T-cell (primary cell): ENCODE measurements around the gene NAB2. TPM values are rescaled to one million over a fixed set of nuclear protein-coding genes. Genes with fewer than 3 reads are reported as not detected.

Experiments used
- ATAC-seq, 4 experiments: fragments of 200-7000 bp in 3 of 4; fragments of 150-1000 bp in 1 of 4; cut with Tn5 transposase; replicated peaks in 1 of 4; 1 replicate in 3 of 4; 2 replicates in 1 of 4; pipeline ENCODE4 v1.10.0; 2021; ENCODE audit warnings: moderate library complexity in 3 of 4, mild to moderate bottlenecking in 2 of 4, moderate number of reproducible peaks in 1 of 4
- CTCF ChIA-PET, 2 donors: fragments of 300-600 bp; sonication (Branson Sonifier 250); formaldehyde crosslinking; loops; one replicate each; lab custom pipeline; 2022; ENCODE audit warnings: antibody characterized with exemption in 2 of 2; lab: Charles Lee
- POLR2A ChIA-PET, 2 donors: fragments of 300-600 bp; sonication (Branson Sonifier 250); formaldehyde crosslinking; loops; one replicate each; lab custom pipeline; 2022; ENCODE audit warnings: antibody characterized with exemption in 2 of 2; lab: Charles Lee
- DNase-seq, 35 experiments: peaks; one replicate each; pipeline versions ENCODE4 v3.0.0 to v3.0.0-alpha.2; 2013 to 2023
- H3K27ac ChIP-seq: one replicate; pipeline ENCODE4 v1.5.1; 2013; ENCODE audit warnings: low read length
- H3K27me3 ChIP-seq, 2 experiments: replicated peaks in 1 of 2; 1 replicate in 1 of 2; 2 replicates in 1 of 2; pipeline versions ENCODE4 v1.6.1 to v1.7.0; 2013; ENCODE audit warnings: low read length in 1 of 2, mixed read lengths in 1 of 2; ENCODE audit not compliant: control insufficient read depth in 2 of 2, insufficient read depth in 2 of 2; ENCODE audit errors: extremely low read depth in 1 of 2
- H3K36me3 ChIP-seq, 2 donors: 1 replicate in 1 of 2; 2 replicates in 1 of 2; pipeline versions ENCODE4 v1.6.1 to v1.7.0; 2013; ENCODE audit warnings: low read length in 1 of 2; ENCODE audit not compliant: control insufficient read depth in 2 of 2, insufficient read depth in 1 of 2; ENCODE audit errors: extremely low read depth in 1 of 2
- H3K4me1 ChIP-seq, 2 experiments: 1 replicate in 1 of 2; 2 replicates in 1 of 2; pipeline versions ENCODE4 v1.6.1 to v1.7.0; 2013; ENCODE audit warnings: low read length in 2 of 2, mixed read lengths in 1 of 2; ENCODE audit not compliant: insufficient read depth in 2 of 2, control insufficient read depth in 1 of 2; ENCODE audit errors: extremely low read depth in 1 of 2
- H3K4me3 ChIP-seq, 2 donors: 1 replicate in 1 of 2; 2 replicates in 1 of 2; pipeline versions ENCODE4 v1.5.1 to v1.7.0; 2013; ENCODE audit warnings: mild to moderate bottlenecking in 2 of 2, low read length in 1 of 2, moderate library complexity in 1 of 2; ENCODE audit not compliant: control insufficient read depth in 1 of 2; ENCODE audit errors: extremely low read depth in 1 of 2
- H3K9me3 ChIP-seq: 2 replicates; pipeline ENCODE4 v1.7.0; 2013
- H3K27ac Mint-ChIP-seq, 2 donors: one replicate each; pipeline ENCODE4 v1.8.0; 2020 to 2021; ENCODE audit warnings: mild to moderate bottlenecking in 2 of 2, mixed read lengths in 2 of 2
- H3K27me3 Mint-ChIP-seq, 2 donors: one replicate each; pipeline ENCODE4 v1.8.0; 2021 to 2022; ENCODE audit warnings: mixed read lengths in 2 of 2
- H3K36me3 Mint-ChIP-seq: one replicate; pipeline ENCODE4 v1.8.0; 2021; ENCODE audit warnings: mixed read lengths
- H3K4me1 Mint-ChIP-seq, 3 donors: one replicate each; pipeline ENCODE4 v1.8.0; 2020 to 2022; ENCODE audit warnings: mixed read lengths in 3 of 3, mild to moderate bottlenecking in 1 of 3
- H3K4me3 Mint-ChIP-seq, 3 donors: one replicate each; pipeline ENCODE4 v1.8.0; 2020 to 2022; ENCODE audit warnings: mild to moderate bottlenecking in 3 of 3, mixed read lengths in 3 of 3, moderate library complexity in 3 of 3
- H3K9me3 Mint-ChIP-seq, 3 donors: one replicate each; pipeline ENCODE4 v1.8.0; 2020 to 2022; ENCODE audit warnings: mixed read lengths in 3 of 3
- WGBS: methylation state at CpG from one replicate; pipeline ENCODE4 v1.1.5; 2013; ENCODE audit warnings: missing lambda C conversion rate; ENCODE audit not compliant: insufficient coverage; 5-methylcytosine and 5-hydroxymethylcytosine counted together
- total RNA-seq, 35 experiments: library from RNA in 6 of 35; stranded (reverse) in 6 of 35; fragments of 120-200 nt in 1 of 35; gene quantifications; one replicate each; pipeline versions ENCODE4 v1.2.1 to v1.2.4 and lab custom pipeline; 2013 to 2026

Gene NAB2
- total RNA-seq, 5 donors from 2014 or later (not counting 1 experiment from before 2014, with no cell fraction given) = 4.2 to 21.6 (median 16.9) TPM

DNA sequence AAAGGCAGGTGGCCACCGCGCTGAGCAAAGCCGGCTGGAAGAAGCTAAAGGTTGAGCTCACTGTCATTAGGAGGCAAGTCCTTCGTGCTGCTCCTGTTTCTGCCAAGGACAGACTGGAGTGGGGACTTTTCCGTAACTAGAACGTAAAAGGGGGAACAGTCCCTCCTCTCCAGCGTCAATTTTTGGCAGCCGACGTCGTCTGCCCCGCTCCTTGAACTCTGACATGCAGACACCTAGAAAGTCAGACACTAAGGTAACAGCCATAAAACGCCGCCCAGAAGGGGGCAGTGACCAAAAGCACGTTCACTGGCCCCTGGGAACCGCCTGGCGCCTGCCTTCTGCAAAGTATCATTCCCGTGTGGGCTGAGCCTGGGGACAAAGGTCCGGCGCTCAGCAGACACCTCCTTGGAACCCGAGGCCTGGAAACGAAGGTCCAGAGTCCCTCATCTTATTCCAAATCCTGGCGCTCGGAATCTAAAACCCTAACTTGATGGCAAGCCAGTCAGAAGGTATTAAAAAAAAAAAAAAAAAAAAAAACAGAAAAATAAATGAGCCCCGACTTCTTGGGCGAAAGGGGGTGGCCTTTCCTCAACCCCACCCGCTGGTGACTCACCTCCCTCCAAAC lies 38.3 kb downstream of the NAB2 start:
- ChIA-PET CTCF (interaction anchor here (0.7 to 1.6 kb wide), 6 partner anchors 15 to 116 kb away, joined by 3 to 11 read pairs (median 5); partner anchors contain the start of gene STAT6 (in 1 of the 2)), POLR2A (interaction anchor here in 1 of 2 donors (0.6 kb wide), 1 partner anchor 12 kb away, joined by 6 read pairs; no protein-coding TSS in a partner anchor)
- peaks cover 0 to 3% of the 10 kb centered on the region in 2 donors for H3K27me3 Mint-ChIP-seq
- peak overlapping the region; percentile 85 to 89 (median 88) for H3K4me3 Mint-ChIP-seq
- H3K27ac Mint-ChIP-seq = peak overlapping the region in 1 of 2 donors; percentile 11
- Histone ChIP-seq H3K36me3 (no peaks in the 10 kb centered on the region), H3K4me1 (peaks cover 3 to 23% of the 10 kb centered on the region in 2 experiments), H3K27me3 (peaks cover 2 to 22% of the 10 kb centered on the region in 2 experiments), H3K4me3 (peak overlapping the region; percentile 91 to 93), H3K9me3 (no peaks in the 10 kb centered on the region), H3K27ac (no peak overlapping the region)
- no peaks in the 10 kb centered on the region for H3K36me3 Mint-ChIP-seq
- ATAC-seq = peak in 1 of 4 experiments; percentile 35
- H3K4me1 Mint-ChIP-seq = peaks cover 8 to 18% (median 15%) of the 10 kb centered on the region in 3 donors
- no peaks in the 10 kb centered on the region for H3K9me3 Mint-ChIP-seq
- WGBS = 21% methylated on average over 18 of the region's 26 CpGs
- peak in 27 of 35 experiments; percentile 12 to 72 (median 36) for DNase-seq

DNA sequence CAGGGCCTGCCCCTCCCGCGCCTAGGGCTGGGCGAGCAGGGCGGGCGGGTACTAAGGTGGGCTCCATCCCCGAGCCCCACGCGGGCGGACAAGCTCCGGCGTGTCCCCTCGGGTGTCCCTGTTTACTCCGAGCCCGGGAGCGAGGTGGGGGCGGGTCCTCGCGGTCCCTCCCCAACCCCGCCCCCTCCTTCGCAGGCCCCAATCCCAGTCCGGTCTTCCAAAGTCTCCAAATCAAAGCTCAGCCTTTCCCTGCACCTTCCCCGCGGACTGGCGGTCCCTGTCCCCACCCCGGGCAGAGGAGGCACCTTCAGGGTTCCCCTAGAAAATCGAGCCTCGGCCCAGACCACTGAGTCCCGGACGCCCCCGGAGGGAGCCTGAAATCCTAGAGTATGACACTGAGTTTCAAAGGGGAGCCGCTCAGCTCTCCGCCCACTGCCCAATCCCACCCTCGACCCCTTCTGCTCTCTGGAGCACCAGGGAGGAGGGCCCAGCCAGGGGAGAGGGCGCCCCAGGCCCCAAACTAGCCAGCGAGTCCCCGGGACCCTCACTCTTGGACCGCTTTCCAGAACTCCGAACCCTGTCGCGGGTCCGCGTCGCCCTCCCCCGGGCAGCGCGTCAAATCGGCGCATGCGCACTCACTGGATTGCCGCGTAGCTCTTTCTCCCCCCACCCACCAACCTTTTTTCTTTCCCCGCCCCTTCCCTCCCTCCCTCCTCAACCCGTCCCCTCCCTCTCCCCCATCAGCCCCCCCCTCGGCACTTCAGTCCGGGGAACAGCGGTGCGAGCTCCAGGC lies 39.0 kb downstream of the NAB2 start, which contains the start of gene LRP1:
Gene LRP1 (plus strand): TSS at position 758 of the 793 bp plus-strand sequence. CDS start 482 bp downstream, outside the sequence.
- peak within 1 kb of the TSS; percentile 91 to 93 for H3K4me3 ChIP-seq
- peaks cover 3 to 23% of the 10 kb centered on the region in 2 experiments for H3K4me1 ChIP-seq
- peaks cover 2 to 23% of the 10 kb centered on the region in 2 experiments for H3K27me3 ChIP-seq
- no peaks in the 10 kb centered on the region for H3K36me3 ChIP-seq
- WGBS = 1% methylated on average over 32 of the region's 57 CpGs
- H3K27ac Mint-ChIP-seq = peak within 1 kb of the TSS; percentile 19 to 73
- H3K27ac ChIP-seq = peak within 1 kb of the TSS; percentile 43
- peak within 1 kb of the TSS; percentile 85 to 89 (median 88) for H3K4me3 Mint-ChIP-seq
- peaks cover 0 to 3% of the 10 kb centered on the region in 2 donors for H3K27me3 Mint-ChIP-seq
- ChIA-PET POLR2A (interaction anchor here (0.6 to 0.8 kb wide), 5 partner anchors 16 to 1417 kb away, joined by 3 to 7 read pairs (median 4); partner anchors contain the start of gene STAT6 (in 1 of the 2)), CTCF (interaction anchor here (0.5 to 1.9 kb wide), 14 partner anchors 15 to 860 kb away, joined by 3 to 11 read pairs (median 4); partner anchors contain the start of genes NEMP1 (in 1 of the 2) and STAT6 (in 1 of the 2))
- peak; percentile 46 to 89 (median 71) for DNase-seq
- no peaks in the 10 kb centered on the region for H3K9me3 Mint-ChIP-seq
- peak; percentile 67 to 72 (median 72) for ATAC-seq
- no peaks in the 10 kb centered on the region for H3K9me3 ChIP-seq
- peaks cover 8 to 18% (median 15%) of the 10 kb centered on the region in 3 donors for H3K4me1 Mint-ChIP-seq
- no peaks in the 10 kb centered on the region for H3K36me3 Mint-ChIP-seq

DNA sequence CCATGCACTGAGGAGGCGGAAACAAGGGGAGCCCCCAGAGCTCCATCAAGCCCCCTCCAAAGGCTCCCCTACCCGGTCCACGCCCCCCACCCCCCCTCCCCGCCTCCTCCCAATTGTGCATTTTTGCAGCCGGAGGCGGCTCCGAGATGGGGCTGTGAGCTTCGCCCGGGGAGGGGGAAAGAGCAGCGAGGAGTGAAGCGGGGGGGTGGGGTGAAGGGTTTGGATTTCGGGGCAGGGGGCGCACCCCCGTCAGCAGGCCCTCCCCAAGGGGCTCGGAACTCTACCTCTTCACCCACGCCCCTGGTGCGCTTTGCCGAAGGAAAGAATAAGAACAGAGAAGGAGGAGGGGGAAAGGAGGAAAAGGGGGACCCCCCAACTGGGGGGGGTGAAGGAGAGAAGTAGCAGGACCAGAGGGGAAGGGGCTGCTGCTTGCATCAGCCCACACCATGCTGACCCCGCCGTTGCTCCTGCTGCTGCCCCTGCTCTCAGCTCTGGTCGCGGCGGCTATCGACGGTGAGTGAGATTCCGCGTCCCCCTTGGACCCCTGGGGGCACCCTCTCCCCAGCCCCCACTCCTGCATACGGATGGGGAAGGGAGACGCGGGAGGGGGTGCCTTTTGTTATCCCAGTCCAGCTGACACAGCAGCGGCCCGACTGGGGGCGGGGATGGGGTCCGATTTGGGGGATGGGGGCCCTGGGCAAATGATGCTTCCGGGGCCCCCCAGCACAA lies 39.8 kb downstream of the NAB2 start:
- POLR2A ChIA-PET = interaction anchor here (0.6 to 0.8 kb wide), 5 partner anchors 17 to 1418 kb away, joined by 3 to 7 read pairs (median 4); partner anchors contain the start of gene STAT6 (in 1 of the 2)
- no peaks in the 10 kb centered on the region for H3K9me3 ChIP-seq
- Mint-ChIP-seq H3K36me3 (no peaks in the 10 kb centered on the region), H3K9me3 (no peaks in the 10 kb centered on the region), H3K4me3 (peak overlapping the region; percentile 47 to 88 (median 85)), H3K27ac (no peak overlapping the region), H3K4me1 (peaks cover 8 to 18% (median 15%) of the 10 kb centered on the region in 3 donors), H3K27me3 (peaks cover 0 to 3% of the 10 kb centered on the region in 2 donors)
- H3K4me1 ChIP-seq = peaks cover 3 to 23% of the 10 kb centered on the region in 2 experiments
- peaks cover 2 to 23% of the 10 kb centered on the region in 2 experiments for H3K27me3 ChIP-seq
- WGBS = no CpG with 5 or more reads among the region's 35 CpGs
- H3K36me3 ChIP-seq = no peaks in the 10 kb centered on the region
- H3K27ac ChIP-seq = no peak overlapping the region
- H3K4me3 ChIP-seq = peak overlapping the region; percentile 38 to 91
- CTCF ChIA-PET = interaction anchor here (0.5 to 1.9 kb wide), 10 partner anchors 17 to 860 kb away, joined by 3 to 11 read pairs (median 4); partner anchors contain the start of genes NEMP1 (in 1 of the 2) and STAT6 (in 1 of the 2)
- ATAC-seq (no peak), DNase-seq (no peak)

DNA sequence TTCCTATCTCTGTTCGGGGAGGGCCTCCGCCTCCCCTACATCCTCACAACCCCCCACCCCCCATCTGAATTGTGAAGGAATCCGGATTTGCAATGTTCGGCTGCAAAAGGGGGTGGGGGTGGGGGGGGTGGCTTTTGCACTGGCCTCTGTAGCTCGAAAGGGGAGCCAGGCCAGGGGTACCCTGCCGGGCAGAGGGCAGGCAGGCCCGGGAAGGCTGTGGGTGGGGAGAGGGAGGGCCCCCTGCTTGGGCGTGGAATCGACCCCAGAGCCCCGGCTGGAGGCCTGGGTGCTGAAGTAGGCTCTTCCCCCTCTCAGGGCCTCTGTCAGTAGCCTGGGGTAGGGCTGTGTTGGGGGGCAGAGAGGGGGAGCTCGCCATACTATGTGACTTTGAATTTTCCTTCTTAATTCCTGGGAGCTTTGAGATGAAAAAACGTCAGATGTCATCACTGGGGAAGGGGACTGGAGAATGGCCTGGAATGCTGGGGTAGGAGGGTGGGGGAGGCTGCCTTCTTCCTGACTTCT lies 40.5 kb downstream of the NAB2 start:
- no peak overlapping the region for H3K27ac Mint-ChIP-seq
- H3K36me3 Mint-ChIP-seq = no peaks in the 10 kb centered on the region
- WGBS = 65% methylated on average over 4 of the region's 12 CpGs
- H3K4me1 Mint-ChIP-seq = peaks cover 3 to 14% (median 12%) of the 10 kb centered on the region in 3 donors
- H3K27me3 Mint-ChIP-seq = peaks cover 0 to 2% of the 10 kb centered on the region in 2 donors
- H3K9me3 Mint-ChIP-seq = no peaks in the 10 kb centered on the region
- H3K9me3 ChIP-seq = no peaks in the 10 kb centered on the region
- no peak overlapping the region for H3K4me3 ChIP-seq
- CTCF ChIA-PET = interaction anchor here (0.6 to 1.9 kb wide), 2 partner anchors 60 to 118 kb away, joined by 3 to 5 read pairs; no protein-coding TSS in a partner anchor
- peaks cover 3 to 23% of the 10 kb centered on the region in 2 experiments for H3K4me1 ChIP-seq
- peaks cover 2 to 23% of the 10 kb centered on the region in 2 experiments for H3K27me3 ChIP-seq
- ATAC-seq (no peak), DNase-seq (no peak)
- POLR2A ChIA-PET = interaction anchor here in 1 of 2 donors (0.6 kb wide), 1 partner anchor 18 kb away, joined by 3 read pairs; no protein-coding TSS in a partner anchor
- H3K4me3 Mint-ChIP-seq = peak overlapping the region; percentile 61 to 88 (median 70)
- H3K36me3 ChIP-seq = no peaks in the 10 kb centered on the region
- no peak overlapping the region for H3K27ac ChIP-seq

DNA sequence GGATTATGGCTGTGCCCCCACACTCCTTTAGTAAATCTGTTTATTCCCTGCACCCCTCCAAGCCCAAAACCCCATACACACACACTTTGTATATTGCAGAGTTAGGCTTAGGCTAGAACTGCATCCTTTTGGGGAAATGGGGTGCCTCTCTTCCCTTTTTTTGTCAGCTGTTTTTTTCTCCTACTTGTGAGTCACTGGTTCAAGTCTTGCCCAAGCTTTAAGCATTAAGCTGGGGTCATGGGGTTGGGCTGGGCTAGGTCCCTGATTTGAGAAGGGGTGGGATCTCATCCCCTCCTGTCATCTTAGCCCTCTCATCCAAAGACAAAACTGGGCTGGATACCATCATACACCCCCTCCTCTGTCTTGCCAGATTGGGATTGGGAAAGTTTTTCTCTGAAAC lies 41.0 kb downstream of the NAB2 start:
- no peak overlapping the region for H3K27ac ChIP-seq
- no peaks in the 10 kb centered on the region for H3K36me3 ChIP-seq
- H3K4me1 ChIP-seq = peaks cover 3 to 23% of the 10 kb centered on the region in 2 experiments
- DNase-seq (no peak), ATAC-seq (no peak)
- ChIA-PET CTCF (interaction anchor here in 1 of 2 donors (0.6 kb wide), 1 partner anchor 119 kb away, joined by 3 read pairs; no protein-coding TSS in a partner anchor), POLR2A (no interaction called here)
- no peak overlapping the region for H3K4me3 ChIP-seq
- H3K27me3 ChIP-seq = peaks cover 2 to 23% of the 10 kb centered on the region in 2 experiments
- H3K27ac Mint-ChIP-seq = peak overlapping the region in 1 of 2 donors; percentile 17
- peak overlapping the region; percentile 61 to 88 (median 70) for H3K4me3 Mint-ChIP-seq
- H3K27me3 Mint-ChIP-seq = no peaks in the 10 kb centered on the region
- no peaks in the 10 kb centered on the region for H3K9me3 Mint-ChIP-seq
- no peaks in the 10 kb centered on the region for H3K9me3 ChIP-seq
- H3K36me3 Mint-ChIP-seq = no peaks in the 10 kb centered on the region
- peaks cover 0 to 12% (median 11%) of the 10 kb centered on the region in 3 donors for H3K4me1 Mint-ChIP-seq
